ENCODE results near the gene AMZ1.

The AMZ1 gene

GRCh38 chr7:2645274-2645868 lies 42.6 kb upstream of the AMZ1 start:
- intact Hi-C loops (cut with micrococcal nuclease) = loop anchor here (5.0 kb wide), 1 partner anchor 38 kb away; no protein-coding TSS in a partner anchor
- Mint-ChIP-seq H3K4me3 (peak overlapping the region; percentile 31), H3K4me1 (ENCODE audit: low read depth) (peaks cover 82% of the 10 kb centered on the region), H3K36me3 (ENCODE audit: low read depth) (peaks cover 93% of the 10 kb centered on the region), H3K9me3 (no peaks in the 10 kb centered on the region), H3K27ac (peak overlapping the region; percentile 91), H3K27me3 (no peaks in the 10 kb centered on the region)

GRCh38 chr7:2646336-2646679 lies 41.7 kb upstream of the AMZ1 start:
- intact Hi-C loops (cut with micrococcal nuclease) = loop anchor here (5.0 kb wide), 1 partner anchor 39 kb away; no protein-coding TSS in a partner anchor

GRCh38 chr7:2646680-2647571 lies 41.1 kb upstream of the AMZ1 start:
- Mint-ChIP-seq H3K4me1 (ENCODE audit: low read depth) (peaks cover 75% of the 10 kb centered on the region), H3K4me3 (no peak overlapping the region), H3K9me3 (no peaks in the 10 kb centered on the region), H3K27ac (peak overlapping the region; percentile 91), H3K27me3 (no peaks in the 10 kb centered on the region), H3K36me3 (ENCODE audit: low read depth) (peaks cover 94% of the 10 kb centered on the region)
- intact Hi-C loops (cut with micrococcal nuclease) = loop anchor here (1.0 to 5.0 kb wide), 2 partner anchors 10 to 40 kb away; no protein-coding TSS in a partner anchor

More at GRCh38 chr7:2646336-2646679, 41.7 kb upstream of the AMZ1 start:
- Mint-ChIP-seq H3K4me3 (no peak overlapping the region), H3K9me3 (no peaks in the 10 kb centered on the region), H3K27ac (peak overlapping the region; percentile 91), H3K4me1 (ENCODE audit: low read depth) (peaks cover 81% of the 10 kb centered on the region), H3K36me3 (ENCODE audit: low read depth) (peaks cover 94% of the 10 kb centered on the region), H3K27me3 (no peaks in the 10 kb centered on the region)

- peak overlapping the region; percentile 91 for H3K27ac Mint-ChIP-seq
- intact Hi-C loops (cut with micrococcal nuclease) = loop anchor here (1.0 to 5.0 kb wide), 2 partner anchors 10 to 40 kb away; no protein-coding TSS in a partner anchor
- peaks cover 74% of the 10 kb centered on the region for H3K4me1 Mint-ChIP-seq (ENCODE audit: low read depth)
- peaks cover 98% of the 10 kb centered on the region for H3K36me3 Mint-ChIP-seq (ENCODE audit: low read depth)
- H3K9me3 Mint-ChIP-seq = no peaks in the 10 kb centered on the region
- peak overlapping the region; percentile 61 for H3K4me3 Mint-ChIP-seq
- no peaks in the 10 kb centered on the region for H3K27me3 Mint-ChIP-seq
Observed at GRCh38 chr7:2647594-2648172, 40.3 kb upstream of the AMZ1 start.

- Mint-ChIP-seq H3K9me3 (no peaks in the 10 kb centered on the region), H3K4me3 (no peak overlapping the region), H3K27ac (peak overlapping the region; percentile 91), H3K27me3 (no peaks in the 10 kb centered on the region), H3K4me1 (ENCODE audit: low read depth) (peaks cover 62% of the 10 kb centered on the region), H3K36me3 (ENCODE audit: low read depth) (peaks cover 100% of the 10 kb centered on the region)
- intact Hi-C loops (cut with micrococcal nuclease) = loop anchor here (5.0 kb wide), 1 partner anchor 42 kb away; no protein-coding TSS in a partner anchor
Observed at GRCh38 chr7:2649139-2649838, 38.7 kb upstream of the AMZ1 start.

- Mint-ChIP-seq H3K36me3 (ENCODE audit: low read depth) (peaks cover 100% of the 10 kb centered on the region), H3K27ac (peak overlapping the region; percentile 91), H3K9me3 (no peaks in the 10 kb centered on the region), H3K4me3 (no peak overlapping the region), H3K27me3 (no peaks in the 10 kb centered on the region), H3K4me1 (ENCODE audit: low read depth) (peaks cover 55% of the 10 kb centered on the region)
- intact Hi-C loops (cut with micrococcal nuclease) = loop anchor here (5.0 kb wide), 1 partner anchor 43 kb away; no protein-coding TSS in a partner anchor
Observed at GRCh38 chr7:2649991-2650390, 38.0 kb upstream of the AMZ1 start.

- intact Hi-C loops (cut with micrococcal nuclease) = no loop called here
- Mint-ChIP-seq H3K27me3 (no peaks in the 10 kb centered on the region), H3K4me1 (ENCODE audit: low read depth) (peaks cover 51% of the 10 kb centered on the region), H3K4me3 (no peak overlapping the region), H3K9me3 (no peaks in the 10 kb centered on the region), H3K27ac (peak overlapping the region; percentile 91), H3K36me3 (ENCODE audit: low read depth) (peaks cover 100% of the 10 kb centered on the region)
Observed at GRCh38 chr7:2650451-2650850, 37.6 kb upstream of the AMZ1 start.

DNA sequence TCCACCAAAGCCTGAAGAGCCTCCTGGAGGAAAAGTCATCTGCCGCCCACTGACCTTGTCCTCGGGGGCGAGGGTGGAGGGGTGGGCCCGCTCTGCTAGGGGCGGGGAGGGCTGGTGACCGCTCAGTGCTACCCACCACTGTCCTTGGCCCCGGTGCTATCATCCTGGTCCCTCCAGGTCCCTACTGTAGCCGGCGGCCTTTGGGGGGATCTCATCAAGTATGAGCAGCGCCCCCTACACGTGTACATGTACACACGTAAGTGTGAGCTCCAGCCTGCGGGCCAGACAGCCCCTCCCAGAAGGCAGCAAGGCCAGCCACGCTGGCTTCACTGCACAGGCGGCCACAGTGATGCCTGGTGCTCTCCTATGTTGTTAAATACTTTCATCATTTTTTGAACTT lies 36.7 kb upstream of the AMZ1 start:
- no peaks in the 10 kb centered on the region for H3K9me3 Mint-ChIP-seq
- intact Hi-C loops (cut with micrococcal nuclease) = no loop called here
- no peaks in the 10 kb centered on the region for H3K27me3 Mint-ChIP-seq
- H3K27ac Mint-ChIP-seq = no peak overlapping the region
- H3K36me3 Mint-ChIP-seq (ENCODE audit: low read depth) = peaks cover 100% of the 10 kb centered on the region
- no peak overlapping the region for H3K4me3 Mint-ChIP-seq
- H3K4me1 Mint-ChIP-seq (ENCODE audit: low read depth) = peaks cover 42% of the 10 kb centered on the region

DNA sequence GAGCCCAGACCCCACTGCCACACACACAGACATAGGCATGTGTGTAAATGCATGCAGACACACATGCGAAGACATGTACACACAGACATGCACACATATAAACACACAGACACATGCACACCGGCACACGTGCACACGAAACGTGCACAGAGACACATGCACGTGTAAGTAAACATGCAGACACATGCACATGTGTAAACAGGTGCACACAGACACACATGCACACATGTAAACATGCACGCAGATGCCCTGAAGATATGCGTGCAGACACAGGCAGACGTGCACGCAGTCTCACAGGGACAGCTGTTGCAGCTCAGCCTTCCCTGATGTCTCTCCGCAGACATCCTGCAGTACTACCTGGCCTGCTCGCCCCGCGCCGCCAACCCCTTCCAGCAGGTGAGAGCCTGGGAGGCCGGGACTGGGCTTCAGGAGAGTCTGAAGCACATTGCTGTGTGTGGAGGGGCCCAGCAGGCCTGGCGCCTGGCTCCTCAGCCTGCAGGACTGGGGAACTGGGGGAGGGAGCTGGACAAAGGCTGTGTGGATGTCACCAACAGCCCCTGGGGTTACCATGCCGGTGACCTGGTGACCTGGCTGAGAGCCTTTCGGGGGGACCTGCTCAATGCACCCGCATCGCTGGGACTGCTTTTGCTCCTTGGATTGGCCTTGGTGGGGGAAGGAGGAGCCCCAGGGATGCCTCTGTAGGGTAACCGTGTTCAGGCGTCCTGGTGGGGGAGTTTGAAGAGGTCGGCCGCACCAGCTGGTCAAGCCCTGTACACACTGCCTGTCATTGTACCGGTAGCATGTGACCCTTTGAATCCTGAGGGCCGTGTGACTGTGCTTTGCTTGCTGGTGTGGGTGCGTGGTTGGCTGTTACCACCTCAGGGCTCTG lies 35.9 kb upstream of the AMZ1 start:
- Mint-ChIP-seq H3K4me1 (ENCODE audit: low read depth) (peaks cover 37% of the 10 kb centered on the region), H3K9me3 (no peaks in the 10 kb centered on the region), H3K27ac (peak overlapping the region; percentile 17), H3K36me3 (ENCODE audit: low read depth) (peaks cover 100% of the 10 kb centered on the region), H3K27me3 (no peaks in the 10 kb centered on the region), H3K4me3 (no peak overlapping the region)
- intact Hi-C loops (cut with micrococcal nuclease) = no loop called here

- H3K4me3 Mint-ChIP-seq = no peak overlapping the region
- H3K27me3 Mint-ChIP-seq = no peaks in the 10 kb centered on the region
- intact Hi-C loops (cut with micrococcal nuclease) = no loop called here
- no peaks in the 10 kb centered on the region for H3K9me3 Mint-ChIP-seq
- H3K36me3 Mint-ChIP-seq (ENCODE audit: low read depth) = peaks cover 100% of the 10 kb centered on the region
- H3K4me1 Mint-ChIP-seq (ENCODE audit: low read depth) = peaks cover 32% of the 10 kb centered on the region
- H3K27ac Mint-ChIP-seq = no peak overlapping the region
Observed at GRCh38 chr7:2652736-2653060, 35.3 kb upstream of the AMZ1 start.

- H3K36me3 Mint-ChIP-seq (ENCODE audit: low read depth) = peaks cover 100% of the 10 kb centered on the region
- peaks cover 19% of the 10 kb centered on the region for H3K4me1 Mint-ChIP-seq (ENCODE audit: low read depth)
- no peaks in the 10 kb centered on the region for H3K27me3 Mint-ChIP-seq
- H3K4me3 Mint-ChIP-seq = no peak overlapping the region
- intact Hi-C loops (cut with micrococcal nuclease) = no loop called here
- no peak overlapping the region for H3K27ac Mint-ChIP-seq
- H3K9me3 Mint-ChIP-seq = no peaks in the 10 kb centered on the region
Observed at GRCh38 chr7:2654059-2654458, 33.9 kb upstream of the AMZ1 start.

- H3K36me3 Mint-ChIP-seq (ENCODE audit: low read depth) = peaks cover 100% of the 10 kb centered on the region
- no peaks in the 10 kb centered on the region for H3K9me3 Mint-ChIP-seq
- intact Hi-C loops (cut with micrococcal nuclease) = no loop called here
- no peak overlapping the region for H3K27ac Mint-ChIP-seq
- H3K4me3 Mint-ChIP-seq = no peak overlapping the region
- H3K4me1 Mint-ChIP-seq (ENCODE audit: low read depth) = peaks cover 1% of the 10 kb centered on the region
- no peaks in the 10 kb centered on the region for H3K27me3 Mint-ChIP-seq
Observed at GRCh38 chr7:2655870-2656614, 32.0 kb upstream of the AMZ1 start.
